ENCODE data around the gene CDR2.
"Not testable (repeated sequence)": the region's sequence is repeated elsewhere in the genome, so short reads cannot be mapped to it uniquely, and the experiment has no call there.

The CDR2 gene

DNA sequence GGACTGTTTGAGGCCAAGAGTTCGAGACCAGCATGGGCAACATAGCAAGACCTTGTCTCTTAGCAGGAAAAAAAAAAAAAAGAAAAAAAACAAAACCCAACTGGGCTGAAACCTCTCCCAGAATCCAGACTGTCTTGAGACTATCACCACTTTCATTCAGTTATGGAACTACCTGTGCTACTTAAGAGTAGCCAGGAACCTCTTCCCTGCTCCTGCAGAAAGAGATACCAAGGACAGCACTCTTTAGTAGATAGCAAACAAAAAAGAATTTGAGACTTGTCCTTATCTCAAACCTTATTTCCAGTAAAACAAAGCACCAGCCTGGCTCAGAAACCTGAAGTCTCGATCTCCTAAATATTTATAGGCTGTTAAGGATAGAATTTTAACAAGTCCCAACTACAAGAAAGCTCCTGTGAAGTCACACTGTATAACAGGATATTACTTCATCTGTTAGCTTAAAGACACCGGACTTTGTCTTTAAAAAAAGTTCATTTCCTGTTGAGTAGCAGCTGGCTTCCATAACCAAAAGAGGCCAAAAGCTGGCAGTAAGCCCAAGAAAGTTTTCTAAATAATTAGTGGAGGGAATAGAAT, 5.1 kb downstream of the CDR2 start:
- no peak for DNase-seq
- peaks cover 77% of the 10 kb centered on the region for H3K36me3 Mint-ChIP-seq (ENCODE audit: low read depth)
- H3K27ac Mint-ChIP-seq = peak overlapping the region; percentile 81
- no peaks in the 10 kb centered on the region for H3K27me3 Mint-ChIP-seq
- no peak overlapping the region for H3K4me3 Mint-ChIP-seq
- peaks cover 81% of the 10 kb centered on the region for H3K4me1 Mint-ChIP-seq (ENCODE audit: low read depth)
- H3K9me3 Mint-ChIP-seq = no peaks in the 10 kb centered on the region

DNA sequence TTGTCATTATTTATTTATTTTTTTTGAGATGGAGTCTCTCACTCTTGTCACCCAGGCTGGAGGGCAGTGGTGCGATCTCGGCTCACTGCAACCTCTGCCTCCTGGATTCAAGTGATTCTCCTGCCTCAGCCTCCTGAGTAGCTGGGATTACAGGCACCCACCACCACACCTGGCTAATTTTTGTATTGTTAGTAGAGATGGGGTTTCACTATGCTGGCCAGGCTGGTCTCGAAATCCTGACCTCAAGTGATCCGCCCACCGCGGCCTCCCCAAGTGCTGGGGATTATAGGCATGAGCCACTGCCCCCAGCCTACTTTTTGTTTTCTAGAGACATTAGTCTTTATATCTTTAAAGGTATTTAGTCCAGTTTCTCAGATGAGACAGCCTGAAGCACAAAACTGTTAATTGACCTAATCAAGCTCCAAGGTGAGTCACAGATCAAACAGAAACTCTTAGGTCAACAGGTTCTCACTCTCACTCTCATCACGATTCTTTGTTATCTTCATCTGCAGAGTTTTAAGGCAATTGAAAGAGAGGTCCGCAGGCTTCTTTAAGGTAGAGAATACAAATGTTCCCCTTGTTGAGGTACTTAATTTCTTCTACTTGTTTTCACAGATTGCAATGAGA, 6.1 kb downstream of the CDR2 start:
- H3K27ac Mint-ChIP-seq = peak overlapping the region; percentile 81
- H3K36me3 Mint-ChIP-seq (ENCODE audit: low read depth) = peaks cover 81% of the 10 kb centered on the region
- H3K4me1 Mint-ChIP-seq (ENCODE audit: low read depth) = peaks cover 87% of the 10 kb centered on the region
- not testable (repeated sequence) for H3K27me3 Mint-ChIP-seq, DNase-seq, H3K4me3 Mint-ChIP-seq, H3K9me3 Mint-ChIP-seq

DNA sequence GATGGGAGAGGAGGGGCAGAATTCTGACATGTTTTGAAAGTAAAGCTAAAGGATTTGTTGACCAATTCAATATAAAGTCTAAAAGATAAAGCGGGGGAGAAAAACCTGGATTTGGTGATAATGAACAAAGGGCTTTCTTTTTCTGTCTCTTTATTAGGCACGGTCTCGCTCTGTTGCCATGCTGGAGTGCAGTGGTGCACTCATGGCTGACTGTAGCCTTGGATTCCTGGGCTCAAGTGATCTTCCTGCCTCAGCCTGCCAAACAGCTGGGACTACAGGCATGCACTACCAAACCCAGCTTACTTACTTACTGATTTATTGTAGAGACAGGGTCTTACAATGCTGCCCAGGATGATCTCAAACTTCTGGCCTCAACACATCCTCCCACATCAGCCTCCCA, 7.5 kb downstream of the CDR2 start:
- no peak for DNase-seq
- Mint-ChIP-seq H3K4me1 (ENCODE audit: low read depth) (peaks cover 80% of the 10 kb centered on the region), H3K9me3 (no peaks in the 10 kb centered on the region), H3K36me3 (ENCODE audit: low read depth) (peaks cover 81% of the 10 kb centered on the region), H3K4me3 (no peak overlapping the region), H3K27ac (no peak overlapping the region), H3K27me3 (no peaks in the 10 kb centered on the region)

DNA sequence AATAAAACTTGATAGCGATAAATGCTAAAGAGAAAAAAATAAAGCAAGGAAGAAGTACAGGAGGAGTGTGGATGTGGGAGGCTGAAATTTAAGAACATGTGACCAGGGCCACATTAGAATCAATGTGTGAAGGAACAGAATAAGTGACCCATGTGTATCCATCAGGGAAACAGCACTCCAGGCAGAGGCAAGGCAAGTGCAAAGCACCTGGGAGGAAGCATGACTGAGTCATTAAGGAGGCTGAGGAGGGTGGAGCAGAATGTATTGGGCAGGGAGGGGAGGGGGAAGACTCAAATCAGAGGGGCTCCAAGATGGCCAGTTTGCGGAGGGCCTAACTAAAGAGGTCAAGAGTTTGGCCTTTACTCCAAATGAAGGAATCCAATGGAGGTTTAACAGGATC, 8.0 kb downstream of the CDR2 start:
- Mint-ChIP-seq H3K27ac (no peak overlapping the region), H3K4me3 (no peak overlapping the region), H3K9me3 (no peaks in the 10 kb centered on the region), H3K36me3 (ENCODE audit: low read depth) (peaks cover 80% of the 10 kb centered on the region), H3K27me3 (no peaks in the 10 kb centered on the region), H3K4me1 (ENCODE audit: low read depth) (peaks cover 78% of the 10 kb centered on the region)
- DNase-seq = no peak

DNA sequence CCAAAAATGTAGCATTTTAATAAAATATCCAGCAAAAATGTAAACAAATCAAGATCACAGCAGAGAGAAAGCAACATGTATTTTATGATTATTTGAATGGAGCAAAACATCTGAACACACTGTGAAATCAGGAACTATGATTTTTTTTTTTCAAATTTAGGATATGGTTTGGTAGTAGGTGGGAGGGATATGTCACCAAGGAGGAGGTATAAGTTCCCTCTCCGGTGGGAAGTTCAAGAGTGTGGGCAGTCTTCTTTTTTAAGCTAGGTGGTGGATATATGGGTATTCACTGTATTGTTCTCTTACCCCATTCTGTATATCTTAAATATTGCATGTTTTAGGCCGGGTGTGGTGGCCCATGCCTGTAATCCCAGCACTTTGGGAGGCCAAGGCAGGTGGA, 10.2 kb downstream of the CDR2 start:
- Mint-ChIP-seq H3K9me3 (no peaks in the 10 kb centered on the region), H3K27ac (peak overlapping the region; percentile 57), H3K36me3 (ENCODE audit: low read depth) (peaks cover 80% of the 10 kb centered on the region), H3K4me1 (ENCODE audit: low read depth) (peaks cover 73% of the 10 kb centered on the region), H3K27me3 (no peaks in the 10 kb centered on the region), H3K4me3 (no peak overlapping the region)
- no peak for DNase-seq

DNA sequence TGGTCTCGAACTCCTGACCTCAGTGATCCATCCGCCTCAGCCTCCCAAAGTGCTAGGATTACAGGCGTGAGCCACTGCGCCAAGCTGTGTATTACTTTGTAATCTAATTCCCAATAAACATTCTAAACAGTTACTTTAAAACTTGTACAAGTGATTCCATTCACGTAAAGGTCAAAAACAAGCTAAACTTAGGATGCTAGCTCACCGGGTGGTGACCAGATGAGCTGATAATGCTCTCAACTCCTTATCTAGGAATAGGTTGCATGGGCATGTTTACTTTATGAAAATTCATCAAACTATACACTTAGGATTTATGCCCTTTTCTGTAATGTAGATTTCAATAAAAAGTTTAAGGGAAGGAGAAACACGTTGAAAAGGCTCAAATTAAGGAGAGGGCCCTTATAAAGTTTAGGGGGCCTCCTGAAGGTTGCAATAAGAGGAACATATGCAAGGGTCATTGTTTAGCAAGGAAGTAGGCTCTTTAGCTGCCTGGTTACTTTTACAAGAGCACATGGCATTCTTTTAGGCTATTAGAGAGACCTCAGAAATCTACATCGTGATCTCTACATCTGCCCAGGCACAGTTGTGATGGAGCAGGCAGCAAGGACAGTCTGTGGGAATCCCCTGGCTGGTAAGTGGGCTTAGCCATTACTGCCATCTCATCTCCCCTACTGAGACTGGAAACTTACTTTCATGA, 13.3 kb downstream of the CDR2 start:
- no peak for DNase-seq
- H3K27me3 Mint-ChIP-seq = no peaks in the 10 kb centered on the region
- no peak overlapping the region for H3K4me3 Mint-ChIP-seq
- no peaks in the 10 kb centered on the region for H3K9me3 Mint-ChIP-seq
- H3K27ac Mint-ChIP-seq = peak overlapping the region; percentile 84
- H3K36me3 Mint-ChIP-seq (ENCODE audit: low read depth) = peaks cover 80% of the 10 kb centered on the region
- peaks cover 71% of the 10 kb centered on the region for H3K4me1 Mint-ChIP-seq (ENCODE audit: low read depth)

DNA sequence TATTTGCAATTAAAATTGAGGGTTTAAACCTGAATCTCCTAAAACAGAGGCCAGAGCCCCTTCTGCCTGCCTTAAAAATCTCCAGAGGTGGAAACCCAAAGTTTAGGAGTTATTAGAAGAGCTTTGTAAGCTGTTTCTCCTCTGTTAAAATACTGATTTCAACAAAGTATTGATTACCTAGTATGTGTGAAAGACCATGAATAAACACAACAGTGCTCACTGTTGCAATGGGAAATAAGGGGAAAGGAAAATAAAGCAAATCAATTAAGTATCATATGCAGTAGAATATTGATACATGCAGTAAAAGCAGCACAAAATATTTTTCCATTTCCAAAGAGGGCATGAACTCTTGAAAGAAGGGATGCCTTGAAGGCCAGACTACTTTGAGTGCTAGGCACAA, 14.7 kb downstream of the CDR2 start:
- Mint-ChIP-seq H3K27ac (peak overlapping the region; percentile 61), H3K4me3 (no peak overlapping the region), H3K4me1 (ENCODE audit: low read depth) (peaks cover 70% of the 10 kb centered on the region), H3K36me3 (ENCODE audit: low read depth) (peaks cover 74% of the 10 kb centered on the region), H3K9me3 (no peaks in the 10 kb centered on the region), H3K27me3 (no peaks in the 10 kb centered on the region)
- no peak for DNase-seq

DNA sequence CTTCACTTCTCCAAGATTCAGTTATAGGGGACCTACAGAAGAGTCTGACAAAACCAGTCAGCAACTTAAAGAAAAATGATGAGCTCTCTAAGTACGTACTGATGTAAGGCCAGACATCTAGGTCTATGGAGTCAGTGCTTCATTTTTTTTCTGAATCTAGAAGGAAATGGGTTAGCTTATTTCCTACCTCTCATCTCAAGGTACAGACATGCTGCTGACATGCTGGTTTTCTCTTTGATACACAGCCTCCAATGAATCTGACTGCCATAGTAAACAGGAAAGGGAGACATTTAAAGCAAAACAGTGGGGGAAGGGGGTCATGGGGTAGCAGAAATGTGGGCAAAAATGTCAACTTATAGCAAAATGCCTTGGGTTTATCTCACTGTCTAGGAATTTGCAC, 16.4 kb downstream of the CDR2 start:
- DNase-seq = no peak
- peaks cover 69% of the 10 kb centered on the region for H3K36me3 Mint-ChIP-seq (ENCODE audit: low read depth)
- no peaks in the 10 kb centered on the region for H3K27me3 Mint-ChIP-seq
- no peaks in the 10 kb centered on the region for H3K9me3 Mint-ChIP-seq
- H3K27ac Mint-ChIP-seq = peak overlapping the region; percentile 85
- peaks cover 79% of the 10 kb centered on the region for H3K4me1 Mint-ChIP-seq (ENCODE audit: low read depth)
- no peak overlapping the region for H3K4me3 Mint-ChIP-seq

DNA sequence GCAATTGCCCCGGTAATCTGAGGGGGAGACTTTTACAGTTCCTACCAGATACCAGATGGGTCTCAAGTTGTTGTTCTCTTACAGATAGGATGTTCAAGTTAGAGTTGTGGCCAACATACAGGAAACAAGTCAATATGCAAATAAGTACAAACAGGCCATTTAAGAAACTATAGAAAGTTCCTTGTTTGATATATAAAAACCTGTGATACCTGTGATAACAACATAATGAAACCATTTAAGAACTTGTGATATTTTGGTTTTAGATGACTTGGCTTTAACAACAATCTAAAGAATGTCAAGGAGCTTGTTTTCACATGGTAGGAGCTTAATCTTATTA, 16.8 kb downstream of the CDR2 start:
- Mint-ChIP-seq H3K36me3 (ENCODE audit: low read depth) (peaks cover 68% of the 10 kb centered on the region), H3K9me3 (no peaks in the 10 kb centered on the region), H3K4me3 (no peak overlapping the region), H3K27me3 (no peaks in the 10 kb centered on the region), H3K27ac (peak overlapping the region; percentile 85), H3K4me1 (ENCODE audit: low read depth) (peaks cover 80% of the 10 kb centered on the region)
- no peak for DNase-seq

DNA sequence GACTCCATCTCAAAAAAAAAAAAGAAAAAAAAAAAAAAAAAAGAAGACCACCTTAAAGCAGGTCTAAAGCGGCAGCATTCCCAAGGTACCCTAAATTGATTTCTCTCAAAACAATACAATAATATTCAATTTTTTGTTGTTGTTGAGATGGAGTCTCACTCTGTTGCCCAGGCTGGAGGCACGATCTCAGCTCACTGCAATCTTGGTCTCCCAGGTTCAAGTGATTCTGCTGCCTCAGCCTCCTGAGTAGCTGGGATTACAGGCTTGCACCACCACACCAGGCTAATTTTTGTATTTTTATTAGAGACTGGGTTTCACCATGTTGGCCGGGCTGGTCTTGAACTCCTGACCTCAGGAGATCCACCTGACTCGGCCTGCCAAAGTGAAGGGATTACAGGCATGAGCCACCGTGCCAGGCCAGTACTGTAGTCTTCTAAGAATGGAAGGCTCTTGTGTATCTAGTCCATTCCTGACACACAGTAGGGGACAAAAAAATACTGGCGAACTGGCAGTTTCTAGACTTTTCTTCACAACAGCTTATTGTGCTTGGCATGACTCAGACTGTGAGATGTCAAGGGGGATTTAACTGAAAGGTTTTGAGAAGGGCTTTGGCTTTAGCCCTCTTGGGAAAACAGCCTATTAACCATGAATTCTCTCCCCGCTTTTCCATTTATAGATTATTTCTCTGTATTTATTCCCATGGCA, 17.3 kb downstream of the CDR2 start:
- H3K4me3 Mint-ChIP-seq = no peak overlapping the region
- peaks cover 68% of the 10 kb centered on the region for H3K36me3 Mint-ChIP-seq (ENCODE audit: low read depth)
- peaks cover 80% of the 10 kb centered on the region for H3K4me1 Mint-ChIP-seq (ENCODE audit: low read depth)
- DNase-seq = no peak
- H3K27ac Mint-ChIP-seq = peak overlapping the region; percentile 85
- H3K27me3 Mint-ChIP-seq = no peaks in the 10 kb centered on the region
- no peaks in the 10 kb centered on the region for H3K9me3 Mint-ChIP-seq

DNA sequence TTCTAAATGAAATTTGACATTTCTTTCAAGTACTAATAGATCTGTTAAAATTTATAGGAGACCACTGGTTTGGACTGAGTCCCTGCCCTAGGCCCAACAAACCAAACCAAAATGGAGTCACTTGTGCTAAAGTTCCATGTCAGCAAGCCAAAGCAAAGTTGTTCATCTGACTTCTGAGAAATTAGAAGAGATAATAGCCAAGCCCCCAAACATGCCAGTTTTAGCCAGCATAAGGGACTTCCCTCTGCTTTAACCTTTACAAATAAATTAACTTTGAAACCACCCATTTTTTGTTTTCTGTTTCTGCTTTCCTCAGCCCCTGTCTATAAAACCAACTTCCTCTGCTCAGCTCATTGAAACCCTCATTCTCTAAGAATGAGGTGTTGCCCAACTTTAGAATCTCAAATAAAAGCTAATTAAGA, 18.9 kb downstream of the CDR2 start:
- peak overlapping the region; percentile 47 for H3K27ac Mint-ChIP-seq
- DNase-seq = no peak
- H3K9me3 Mint-ChIP-seq = peaks cover 4% of the 10 kb centered on the region
- H3K4me1 Mint-ChIP-seq (ENCODE audit: low read depth) = peaks cover 76% of the 10 kb centered on the region
- no peak overlapping the region for H3K4me3 Mint-ChIP-seq
- H3K27me3 Mint-ChIP-seq = no peaks in the 10 kb centered on the region
- H3K36me3 Mint-ChIP-seq (ENCODE audit: low read depth) = peaks cover 72% of the 10 kb centered on the region

DNA sequence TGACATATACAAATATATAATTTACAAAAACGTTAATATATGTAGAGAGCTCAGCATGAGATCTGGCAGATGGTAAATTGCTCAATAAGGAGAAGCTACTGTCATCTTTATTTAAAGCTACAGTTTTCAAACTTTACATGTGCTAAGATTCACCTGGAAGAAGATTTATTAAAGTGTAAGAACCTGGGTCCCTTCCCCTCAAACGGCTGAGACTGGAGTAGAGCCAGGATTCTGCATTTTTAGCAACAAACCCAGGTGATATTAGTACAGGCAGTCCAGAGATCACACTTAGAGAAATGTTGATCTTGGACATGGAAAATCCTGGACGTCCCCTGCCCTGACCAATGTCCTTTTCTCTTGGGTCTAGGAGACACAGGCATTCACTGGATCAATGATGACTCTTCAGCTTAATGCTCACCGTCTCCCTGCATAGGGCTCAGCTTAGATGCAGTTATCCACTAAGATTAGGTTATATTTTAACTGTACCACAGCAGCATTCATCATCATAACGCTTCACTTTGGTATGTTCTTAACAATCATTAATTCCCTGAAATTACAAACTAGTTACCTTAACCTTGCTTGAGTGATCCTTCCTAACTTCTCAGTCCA, 20.4 kb downstream of the CDR2 start:
- H3K27me3 Mint-ChIP-seq = no peaks in the 10 kb centered on the region
- peaks cover 73% of the 10 kb centered on the region for H3K36me3 Mint-ChIP-seq (ENCODE audit: low read depth)
- peak overlapping the region; percentile 2 for H3K4me3 Mint-ChIP-seq
- peaks cover 65% of the 10 kb centered on the region for H3K4me1 Mint-ChIP-seq (ENCODE audit: low read depth)
- peak overlapping the region; percentile 91 for H3K27ac Mint-ChIP-seq
- no peak for DNase-seq
- H3K9me3 Mint-ChIP-seq = peaks cover 4% of the 10 kb centered on the region

DNA sequence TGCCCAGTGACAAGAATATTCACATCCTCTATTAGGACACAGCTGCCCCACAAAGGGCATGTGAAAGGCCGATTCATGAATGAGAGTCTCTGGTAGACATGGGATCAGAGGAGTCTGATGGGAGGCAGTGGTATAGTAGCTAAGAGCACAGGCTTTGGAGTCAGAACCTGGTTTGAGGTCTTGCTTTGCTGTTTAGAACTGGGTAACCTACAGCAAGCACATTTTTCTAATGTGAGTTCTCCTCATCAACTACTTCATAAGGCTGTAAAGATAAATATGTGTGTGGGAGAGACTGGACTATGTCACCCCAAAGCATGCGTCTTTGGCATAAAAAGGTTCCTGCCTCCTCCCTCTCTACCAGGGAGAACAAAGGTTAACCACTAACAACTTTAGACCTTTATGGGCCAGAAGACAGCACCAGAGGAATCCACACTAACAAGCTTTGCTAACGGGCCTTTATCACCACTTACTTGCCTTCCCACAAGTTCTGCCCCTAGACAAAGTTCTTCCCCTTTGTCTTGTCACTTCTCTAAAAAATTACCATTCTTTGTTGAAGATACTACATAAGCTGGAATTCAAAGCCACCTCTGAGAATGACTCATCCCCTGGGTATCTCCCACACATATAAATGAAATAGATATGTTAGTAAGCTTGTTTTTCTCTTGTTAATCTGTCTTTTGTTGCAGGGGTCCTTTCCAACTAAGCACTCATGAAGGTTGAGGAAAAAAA, 21.1 kb downstream of the CDR2 start:
- Mint-ChIP-seq H3K27me3 (no peaks in the 10 kb centered on the region), H3K4me1 (ENCODE audit: low read depth) (peaks cover 60% of the 10 kb centered on the region), H3K4me3 (peak overlapping the region; percentile 2), H3K9me3 (peaks cover 4% of the 10 kb centered on the region), H3K36me3 (ENCODE audit: low read depth) (peaks cover 76% of the 10 kb centered on the region), H3K27ac (peak overlapping the region; percentile 91)
- DNase-seq = no peak

DNA sequence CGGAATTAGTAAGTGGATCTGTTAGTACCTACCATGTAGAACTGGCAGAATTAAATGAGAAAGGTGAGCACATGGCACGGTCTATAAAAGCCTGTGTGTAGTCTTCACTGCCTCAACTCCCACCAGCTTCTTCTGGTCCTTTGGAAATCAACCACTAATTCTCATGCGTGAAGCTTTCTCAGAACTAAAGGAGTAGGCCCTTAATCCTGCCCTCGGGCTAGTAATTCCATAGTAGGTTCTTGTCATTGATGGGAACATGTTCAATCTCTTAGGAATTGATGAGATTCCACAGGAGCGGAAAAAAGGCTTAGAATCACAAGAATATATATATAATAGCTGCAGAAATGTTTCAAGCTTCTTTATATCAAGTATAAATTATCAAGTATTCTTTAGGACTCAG, 21.7 kb downstream of the CDR2 start:
- Mint-ChIP-seq H3K27me3 (no peaks in the 10 kb centered on the region), H3K36me3 (ENCODE audit: low read depth) (peaks cover 77% of the 10 kb centered on the region), H3K9me3 (peaks cover 4% of the 10 kb centered on the region), H3K4me3 (no peak overlapping the region), H3K4me1 (ENCODE audit: low read depth) (peaks cover 53% of the 10 kb centered on the region), H3K27ac (peak overlapping the region; percentile 72)
- DNase-seq = no peak
